ENCODE results near the gene TMED4. TPM values are rescaled to one million over a fixed set of nuclear protein-coding genes. Genes with fewer than 3 reads are reported as not detected.
A peak's percentile ranks its signal among the peaks of the same experiment; 100 is the strongest.

The TMED4 gene
- total RNA-seq, 2 experiments from 2014 or later = 74.6 to 76.2 TPM

DNA sequence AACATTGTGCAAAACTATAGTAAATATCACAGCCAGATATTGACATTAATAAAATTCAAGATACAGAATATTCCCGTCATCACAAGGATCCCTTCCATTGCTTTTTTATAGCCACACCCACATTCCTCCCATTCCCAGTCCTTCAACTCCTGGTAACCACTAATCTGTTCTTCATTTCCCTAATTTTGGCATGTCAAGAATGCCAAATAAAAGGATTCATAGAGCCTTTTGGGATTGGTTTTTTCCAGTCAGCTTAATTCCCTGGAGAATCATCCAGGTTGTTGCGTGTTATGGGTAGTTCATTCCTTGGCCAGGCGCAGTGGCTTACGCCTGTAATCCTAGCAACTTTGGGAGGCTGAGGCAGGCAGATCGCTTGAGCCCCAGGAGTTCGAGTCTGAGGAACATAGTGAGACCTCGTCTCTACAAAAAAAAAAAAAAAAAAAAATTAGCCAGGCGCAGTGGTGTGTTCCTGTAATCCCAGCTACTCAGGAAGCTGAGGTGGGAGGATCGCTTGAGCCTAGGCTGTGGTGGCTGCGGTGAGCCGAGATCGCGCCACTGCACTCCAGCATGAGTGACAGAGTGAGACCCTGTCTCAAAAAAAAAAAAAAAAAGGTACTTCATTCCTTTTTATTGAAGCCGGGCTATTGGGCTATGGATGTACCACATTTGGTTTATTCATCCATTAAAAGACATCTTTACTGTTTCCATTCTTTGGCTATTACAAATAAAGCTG, 27.1 kb upstream of the TMED4 start:
- Mint-ChIP-seq H3K9me3 (no peaks in the 10 kb centered on the region), H3K27ac (peak overlapping the region; percentile 38), H3K4me1 (ENCODE audit: low read depth) (peaks cover 35% of the 10 kb centered on the region), H3K27me3 (no peaks in the 10 kb centered on the region), H3K36me3 (ENCODE audit: low read depth) (peaks cover 24% of the 10 kb centered on the region), H3K4me3 (peak overlapping the region; percentile 34)
- DNase-seq = peak; percentile 30
- ATAC-seq = no peak
- POLR2A ChIA-PET = interaction anchor here (1.1 to 4.4 kb wide), 7 partner anchors 8 to 140 kb away, joined by 3 to 52 read pairs (median 4); partner anchors contain the start of gene TMED4
- TF ChIP-seq, protein P1, sequence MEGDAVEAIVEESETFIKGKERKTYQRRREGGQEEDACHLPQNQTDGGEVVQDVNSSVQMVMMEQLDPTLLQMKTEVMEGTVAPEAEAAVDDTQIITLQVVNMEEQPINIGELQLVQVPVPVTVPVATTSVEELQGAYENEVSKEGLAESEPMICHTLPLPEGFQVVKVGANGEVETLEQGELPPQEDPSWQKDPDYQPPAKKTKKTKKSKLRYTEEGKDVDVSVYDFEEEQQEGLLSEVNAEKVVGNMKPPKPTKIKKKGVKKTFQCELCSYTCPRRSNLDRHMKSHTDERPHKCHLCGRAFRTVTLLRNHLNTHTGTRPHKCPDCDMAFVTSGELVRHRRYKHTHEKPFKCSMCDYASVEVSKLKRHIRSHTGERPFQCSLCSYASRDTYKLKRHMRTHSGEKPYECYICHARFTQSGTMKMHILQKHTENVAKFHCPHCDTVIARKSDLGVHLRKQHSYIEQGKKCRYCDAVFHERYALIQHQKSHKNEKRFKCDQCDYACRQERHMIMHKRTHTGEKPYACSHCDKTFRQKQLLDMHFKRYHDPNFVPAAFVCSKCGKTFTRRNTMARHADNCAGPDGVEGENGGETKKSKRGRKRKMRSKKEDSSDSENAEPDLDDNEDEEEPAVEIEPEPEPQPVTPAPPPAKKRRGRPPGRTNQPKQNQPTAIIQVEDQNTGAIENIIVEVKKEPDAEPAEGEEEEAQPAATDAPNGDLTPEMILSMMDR (IDR thresholded peaks at IDR 0.05) = no peak
- CTCF ChIA-PET = no interaction called here
- intact Hi-C loops (cut with micrococcal nuclease) = no loop called here

DNA sequence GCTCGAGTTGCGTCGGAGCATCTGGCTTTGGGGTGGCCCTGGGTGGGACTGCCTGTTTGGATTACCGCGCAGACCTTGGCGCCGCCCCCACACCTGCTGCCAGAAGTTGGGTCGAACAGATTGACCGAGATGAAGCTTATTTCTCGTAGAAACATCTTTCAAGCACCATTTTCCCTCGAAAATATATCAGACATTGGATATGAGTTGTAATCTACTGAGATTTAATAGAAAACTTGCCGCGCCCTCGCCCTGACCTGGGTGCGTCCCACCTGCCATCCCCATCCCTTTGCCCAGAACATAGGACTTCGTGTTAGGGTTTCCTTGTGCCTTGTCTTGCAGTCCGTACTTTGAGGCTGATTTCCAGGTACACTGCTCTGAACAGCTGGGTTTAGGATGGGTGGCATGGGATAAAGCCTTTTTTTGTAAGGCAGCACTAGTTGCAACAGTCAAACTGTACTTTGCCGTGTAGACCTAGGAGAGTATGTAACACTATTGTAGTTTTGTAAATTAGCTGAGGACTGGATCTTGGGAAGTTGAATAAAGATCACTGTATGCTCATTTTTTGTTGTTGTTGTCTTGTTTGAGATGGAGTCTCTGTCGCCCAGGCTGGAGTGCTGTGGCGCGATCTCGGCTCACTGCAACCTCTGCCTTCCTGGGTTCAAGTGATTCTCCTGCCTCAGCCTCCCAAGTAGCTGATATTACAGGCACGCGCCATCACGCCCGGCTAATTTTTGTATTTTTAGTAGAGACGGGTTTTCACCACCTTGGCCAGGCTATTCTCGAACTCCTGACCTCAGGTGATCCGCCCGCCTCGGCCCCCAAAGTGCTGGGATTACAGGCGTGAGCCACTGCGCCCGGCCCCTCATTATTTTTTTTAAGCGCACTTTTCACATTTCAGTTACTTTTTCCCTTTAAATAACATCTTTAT, 25.4 kb upstream of the TMED4 start:
- CTCF ChIA-PET = interaction anchor here (1.0 to 2.7 kb wide), 6 partner anchors 9 to 50 kb away, joined by 3 to 13 read pairs (median 6); no protein-coding TSS in a partner anchor
- Mint-ChIP-seq H3K4me1 (ENCODE audit: low read depth) (peaks cover 32% of the 10 kb centered on the region), H3K9me3 (no peaks in the 10 kb centered on the region), H3K27me3 (no peaks in the 10 kb centered on the region), H3K27ac (peak overlapping the region; percentile 97), H3K36me3 (ENCODE audit: low read depth) (peaks cover 24% of the 10 kb centered on the region), H3K4me3 (peak overlapping the region; percentile 92)
- intact Hi-C loops (cut with micrococcal nuclease) = no loop called here
- peak; percentile 12 for ATAC-seq
- TF ChIP-seq, protein P1 (IDR thresholded peaks at IDR 0.05) = no peak
- DNase-seq = no peak
- POLR2A ChIA-PET = interaction anchor here (0.6 to 4.4 kb wide), 18 partner anchors 10 to 393 kb away, joined by 3 to 52 read pairs (median 5); partner anchors contain the start of genes PURB and TMED4

DNA sequence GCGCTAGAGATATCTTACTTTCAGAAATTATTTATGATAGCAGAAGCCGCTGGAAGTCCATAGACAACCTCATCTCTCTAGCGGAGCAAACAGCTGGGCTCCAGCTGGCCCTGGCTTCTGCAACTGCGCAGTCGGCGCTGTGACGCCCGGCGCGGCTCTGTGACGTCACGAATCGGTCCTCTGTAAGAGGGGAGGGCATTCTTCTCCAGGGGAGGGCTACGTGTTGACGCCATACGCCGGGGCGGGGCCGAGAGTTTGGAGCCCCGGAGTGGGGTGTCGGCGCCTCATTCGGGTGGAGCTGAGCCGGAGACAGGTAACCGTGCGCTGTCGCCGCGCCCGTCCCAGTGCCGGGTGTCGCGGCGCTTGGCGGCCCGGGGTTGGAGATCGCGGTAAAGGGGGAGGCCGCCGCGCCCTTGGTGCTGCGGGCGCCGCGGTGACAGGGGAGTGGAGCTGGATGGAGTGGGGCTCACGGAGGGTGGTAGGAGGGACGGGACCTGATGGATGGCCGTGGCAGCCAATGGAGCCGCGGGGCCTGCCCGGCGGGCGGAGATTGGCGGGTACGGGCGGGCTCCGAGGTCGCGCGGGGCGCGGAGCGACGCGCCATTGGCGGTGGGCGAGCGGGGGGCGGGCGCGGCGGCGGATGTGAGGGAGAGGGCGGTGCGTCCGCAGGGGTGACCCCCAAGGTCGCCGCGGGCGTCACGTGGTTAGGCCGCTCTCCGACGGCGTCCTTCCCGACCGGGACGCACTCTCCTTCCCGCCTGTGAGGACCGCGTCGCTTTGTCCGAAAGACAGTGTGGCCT, 24.5 kb upstream of the TMED4 start, which contains the start of gene OGDH:
OGDH (plus strand) TSS at position 287 of the 800 bp plus-strand sequence. CDS start 17,717 bp downstream, outside the sequence.
- H3K9me3 Mint-ChIP-seq = no peaks in the 10 kb centered on the region
- DNase-seq = peak; percentile 100
- ATAC-seq = peak; percentile 97
- intact Hi-C loops (cut with micrococcal nuclease) = no loop called here
- H3K27me3 Mint-ChIP-seq = no peaks in the 10 kb centered on the region
- TF ChIP-seq, protein P1 (IDR thresholded peaks at IDR 0.05) = no peak
- ChIA-PET CTCF (interaction anchor here (0.9 to 2.7 kb wide), 7 partner anchors 10 to 50 kb away, joined by 3 to 13 read pairs (median 4); no protein-coding TSS in a partner anchor), POLR2A (interaction anchor here (0.5 to 4.4 kb wide), 18 partner anchors 10 to 373 kb away, joined by 3 to 52 read pairs (median 5); partner anchors contain the start of genes PURB and TMED4)
- peak within 1 kb of the TSS; percentile 97 for H3K27ac Mint-ChIP-seq
- peak within 1 kb of the TSS; percentile 92 for H3K4me3 Mint-ChIP-seq
- peaks cover 19% of the 10 kb centered on the region for H3K36me3 Mint-ChIP-seq (ENCODE audit: low read depth)
- peaks cover 26% of the 10 kb centered on the region for H3K4me1 Mint-ChIP-seq (ENCODE audit: low read depth)

DNA sequence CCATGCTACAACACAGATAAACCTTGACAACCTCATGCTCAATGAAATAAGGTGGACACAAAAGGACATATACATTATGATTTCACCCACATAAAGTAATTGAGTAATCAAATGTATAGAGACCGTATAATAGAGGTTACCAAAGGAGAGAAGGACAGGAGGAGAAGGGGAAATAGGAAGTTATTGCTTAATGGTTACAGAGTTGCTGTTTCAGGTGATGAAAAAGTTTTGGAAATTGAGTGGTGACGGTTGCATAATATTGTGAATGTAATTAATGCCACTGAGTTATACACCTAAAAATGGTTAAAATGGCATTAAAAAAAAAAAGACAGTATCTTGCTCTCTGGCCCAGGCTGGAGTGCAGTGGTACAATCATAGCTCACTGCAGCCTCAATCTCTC, 22.9 kb upstream of the TMED4 start:
- CTCF ChIA-PET = interaction anchor here (2.7 kb wide), 1 partner anchor 34 kb away, joined by 13 read pairs; no protein-coding TSS in a partner anchor
- no peak for DNase-seq
- POLR2A ChIA-PET = interaction anchor here (2.5 to 4.4 kb wide), 2 partner anchors 29 to 34 kb away, joined by 13 to 52 read pairs; no protein-coding TSS in a partner anchor
- Mint-ChIP-seq H3K9me3 (no peaks in the 10 kb centered on the region), H3K27ac (no peak overlapping the region), H3K4me1 (ENCODE audit: low read depth) (peaks cover 23% of the 10 kb centered on the region), H3K36me3 (ENCODE audit: low read depth) (peaks cover 19% of the 10 kb centered on the region), H3K4me3 (peak overlapping the region; percentile 33), H3K27me3 (no peaks in the 10 kb centered on the region)
- TF ChIP-seq, protein P1 (IDR thresholded peaks at IDR 0.05) = no peak
- intact Hi-C loops (cut with micrococcal nuclease) = no loop called here
- ATAC-seq = no peak

All from activated CD8-positive, alpha-beta T cell treated with anti-CD3 and anti-CD28 coated beads for 36 hours (primary cell).